Measurements from ENCODE around the gene STAT5A. TPM values are rescaled to one million over a fixed set of nuclear protein-coding genes. Genes with fewer than 3 reads are reported as not detected.

Gene STAT5A
- total RNA-seq, 1 experiment from 2014 or later, result 6.6 TPM

- TF ChIP-seq E2F4 (CRISPR knock-in tag; IDR thresholded peaks at IDR 0.05; ENCODE audit: borderline replicate concordance, low read depth) (no peak), CREM (CRISPR knock-in tag; IDR thresholded peaks at IDR 0.05) (no peak), SP1 (CRISPR knock-in tag; conservative IDR thresholded peaks at IDR 0.05) (no peak; the same call in 1 of the 2 replicates), ETV6 (CRISPR knock-in tag; IDR thresholded peaks at IDR 0.05) (0 out of 2 replicates have a peak, but pooled peaks have one; percentile 56), ZNF232 (CRISPR knock-in tag; IDR thresholded peaks at IDR 0.05) (no peak), ATF6 (CRISPR knock-in tag; IDR thresholded peaks at IDR 0.05) (no peak), CTCF (IDR thresholded peaks at IDR 0.05) (no peak), AFF4 (CRISPR knock-in tag; IDR thresholded peaks at IDR 0.05; ENCODE audit: borderline replicate concordance) (no peak), ZNF425 (CRISPR knock-in tag; conservative IDR thresholded peaks at IDR 0.05) (no peak), MLX (CRISPR knock-in tag; IDR thresholded peaks at IDR 0.05) (no peak), GRHL2 (CRISPR knock-in tag; IDR thresholded peaks at IDR 0.05; ENCODE audit: insufficient replicate concordance, severe bottlenecking) (no peak), PREB (CRISPR knock-in tag; IDR thresholded peaks at IDR 0.05; ENCODE audit: borderline replicate concordance) (no peak), FOXP4 (CRISPR knock-in tag; IDR thresholded peaks at IDR 0.05) (no peak), MYBL2 (CRISPR knock-in tag; IDR thresholded peaks at IDR 0.05) (no peak), E2F5 (CRISPR knock-in tag; IDR thresholded peaks at IDR 0.05) (0 out of 2 replicates have a peak, but pooled peaks have one; percentile 31), ZNF416 (CRISPR knock-in tag; IDR thresholded peaks at IDR 0.05) (no peak), ZNF219 (CRISPR knock-in tag; IDR thresholded peaks at IDR 0.05; ENCODE audit: borderline replicate concordance) (no peak), ZNF317 (CRISPR knock-in tag; IDR thresholded peaks at IDR 0.05; ENCODE audit: borderline replicate concordance, low read depth) (no peak), ZNF263 (CRISPR knock-in tag; IDR thresholded peaks at IDR 0.05; ENCODE audit: low read depth) (no peak), FOXK1 (CRISPR knock-in tag; IDR thresholded peaks at IDR 0.05) (no peak), NR3C1 (CRISPR knock-in tag; conservative IDR thresholded peaks at IDR 0.05; ENCODE audit: low read depth) (no peak)
Observed at GRCh38 chr17:42287977-42288802, at the start of gene STAT5A (continued).

All from WTC11 (cell line).